NCI-H2196 (cell line): ENCODE data around the gene GLS.
A peak's percentile ranks its signal among the peaks of the same experiment; 100 is the strongest.

Source experiments
- DNase-seq: peaks from one replicate; lab custom pipeline; 2025; ENCODE audit not compliant: unreplicated experiment; lab: John Stamatoyannopoulos, UW

GLS gene

DNA sequence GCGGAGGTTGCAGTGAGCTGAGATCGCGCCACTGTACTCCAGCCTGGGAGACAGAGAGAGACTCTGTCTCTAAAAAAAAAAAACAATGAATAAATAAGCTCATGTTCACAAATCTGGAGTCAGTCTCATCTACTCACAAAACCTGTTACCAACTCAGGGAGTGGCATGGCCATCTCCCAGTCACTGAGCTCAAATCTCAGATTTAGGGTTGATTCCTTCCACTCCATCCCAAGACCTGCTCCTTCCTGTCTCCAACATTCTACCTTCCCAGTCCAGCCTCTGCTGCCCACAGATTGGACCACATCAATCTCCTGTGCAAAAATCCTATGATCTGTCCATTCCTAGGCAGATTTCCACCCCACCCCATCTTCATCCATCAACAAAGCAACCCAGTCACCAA lies 131.7 kb downstream of the GLS start:
- DNase-seq: no peak

- DNase-seq: no peak
These were observed 132.4 kb downstream of the GLS start for GRCh38 chr2:191012845-191013681.

- DNase-seq: no peak
These were observed 133.0 kb downstream of the GLS start for GRCh38 chr2:191013682-191013931.

- peak; percentile 95 for DNase-seq
These were observed 133.5 kb downstream of the GLS start, which contains the start of gene STAT1 for GRCh38 chr2:191013932-191014652. STAT1 (minus strand) TSS chr2:191014171; CDS start chr2:191010003, 4,168 bp downstream.

GRCh38 chr2:191014653-191015020 lies 134.0 kb downstream of the GLS start:
- DNase-seq: no peak
